ENCODE data around the gene IQUB.

- TF ChIP-seq CTCF (conservative IDR thresholded peaks at IDR 0.05 in 1 of 2, IDR thresholded peaks at IDR 0.05 in 1 of 2; ENCODE audit: extremely low read depth in 1 of 2, insufficient read depth in 1 of 2, low read depth in 1 of 2, low read length in 2 of 2): no peak
- TF ChIP-seq EZH2 (IDR thresholded peaks at IDR 0.05; ENCODE audit: borderline replicate concordance, low read length): no peak
Measured at GRCh38 chr7:123553159-123553558, 18.8 kb upstream of the IQUB start.

Data from mammary epithelial cell (primary cell).